Breast epithelium (tissue), 3 donors: Measurements from ENCODE around the gene PCAT6.

Experiments used
- CTCF ChIP-seq, 3 donors: fragments of 450-650 bp; IDR thresholded peaks; one replicate each; pipeline ENCODE4 v1.5.1; 2016 to 2017; ENCODE audit warnings: antibody characterized with exemption in 3 of 3, mild to moderate bottlenecking in 3 of 3, moderate library complexity in 3 of 3
- POLR2A ChIP-seq: fragments of 450-650 bp; IDR thresholded peaks from one replicate; pipeline ENCODE4 v1.6.1; 2016; ENCODE audit warnings: antibody characterized with exemption, mild to moderate bottlenecking, moderate library complexity

DNA sequence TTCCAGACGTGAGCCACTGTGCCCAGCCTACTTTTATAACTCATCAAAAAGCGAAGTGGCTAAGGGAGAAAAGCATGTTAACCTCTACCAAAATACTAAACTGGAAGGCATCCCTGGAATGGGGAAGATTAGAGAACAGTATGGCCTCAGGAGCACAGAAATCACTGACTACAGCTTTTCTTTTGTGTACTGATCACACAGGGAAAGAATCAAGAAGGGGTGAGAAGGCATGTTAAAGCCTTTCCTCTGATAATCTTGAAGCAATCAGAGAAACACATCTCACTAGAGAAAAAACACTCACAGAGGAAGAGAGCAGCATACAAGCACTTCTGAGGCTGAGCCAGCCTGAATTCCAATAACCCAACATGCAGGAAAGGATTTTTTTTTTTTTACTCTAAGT, 10.7 kb downstream of the PCAT6 start:
- TF ChIP-seq POLR2A (no peak), CTCF (IDR thresholded peaks at IDR 0.05) (no peak)
